WI38 (cell line): ENCODE data around the gene TUBGCP2.

ENCODE experiments used
- H3K4me3 ChIP-seq: 2 replicates; pipeline ENCODE4 v1.5.1; 2011; ENCODE audit warnings: low read depth, mild to moderate bottlenecking, control low read depth, low read length
- TF ChIP-seq, protein P1 (sequence below): IDR thresholded peaks from 2 replicates; pipeline ENCODE4 v1.5.1; 2012; ENCODE audit warnings: low read depth, mild to moderate bottlenecking, control low read depth, low read length

The TUBGCP2 gene

DNA sequence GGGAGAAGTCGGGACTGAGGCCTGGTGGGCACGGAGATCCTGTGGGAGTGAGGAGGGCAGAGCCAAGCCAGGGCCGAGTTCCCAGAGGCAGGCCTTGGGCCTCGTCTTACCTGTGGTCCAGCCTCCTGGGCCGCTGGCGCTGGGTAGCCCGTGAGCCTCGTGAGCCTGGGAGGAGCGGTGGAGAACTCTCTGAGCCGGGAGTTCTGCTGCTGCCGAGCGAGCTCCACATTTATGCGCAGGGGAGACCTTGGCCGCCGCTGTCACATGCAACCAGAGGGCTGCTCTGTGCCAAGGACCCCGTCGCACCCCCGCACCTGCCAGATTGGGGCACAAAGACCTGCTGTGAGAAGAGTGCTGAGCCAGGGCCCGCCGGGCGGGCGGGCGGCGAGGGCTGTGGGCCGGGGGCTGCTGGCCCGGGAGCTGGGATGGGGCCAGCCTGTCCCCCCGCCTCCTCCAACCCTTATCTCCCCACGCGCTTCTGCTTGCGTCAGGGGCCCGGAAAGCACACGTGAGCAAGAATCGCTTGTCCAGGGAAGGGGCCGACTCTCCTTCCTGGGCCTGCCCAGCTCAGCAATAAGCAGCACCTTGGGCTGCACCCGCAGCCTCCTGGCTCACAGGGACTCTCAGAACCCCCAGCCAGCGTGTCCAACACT, 60.9 kb downstream of the TUBGCP2 start:
- TF ChIP-seq, protein P1, sequence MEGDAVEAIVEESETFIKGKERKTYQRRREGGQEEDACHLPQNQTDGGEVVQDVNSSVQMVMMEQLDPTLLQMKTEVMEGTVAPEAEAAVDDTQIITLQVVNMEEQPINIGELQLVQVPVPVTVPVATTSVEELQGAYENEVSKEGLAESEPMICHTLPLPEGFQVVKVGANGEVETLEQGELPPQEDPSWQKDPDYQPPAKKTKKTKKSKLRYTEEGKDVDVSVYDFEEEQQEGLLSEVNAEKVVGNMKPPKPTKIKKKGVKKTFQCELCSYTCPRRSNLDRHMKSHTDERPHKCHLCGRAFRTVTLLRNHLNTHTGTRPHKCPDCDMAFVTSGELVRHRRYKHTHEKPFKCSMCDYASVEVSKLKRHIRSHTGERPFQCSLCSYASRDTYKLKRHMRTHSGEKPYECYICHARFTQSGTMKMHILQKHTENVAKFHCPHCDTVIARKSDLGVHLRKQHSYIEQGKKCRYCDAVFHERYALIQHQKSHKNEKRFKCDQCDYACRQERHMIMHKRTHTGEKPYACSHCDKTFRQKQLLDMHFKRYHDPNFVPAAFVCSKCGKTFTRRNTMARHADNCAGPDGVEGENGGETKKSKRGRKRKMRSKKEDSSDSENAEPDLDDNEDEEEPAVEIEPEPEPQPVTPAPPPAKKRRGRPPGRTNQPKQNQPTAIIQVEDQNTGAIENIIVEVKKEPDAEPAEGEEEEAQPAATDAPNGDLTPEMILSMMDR = no peak
- no peak overlapping the region for H3K4me3 ChIP-seq

DNA sequence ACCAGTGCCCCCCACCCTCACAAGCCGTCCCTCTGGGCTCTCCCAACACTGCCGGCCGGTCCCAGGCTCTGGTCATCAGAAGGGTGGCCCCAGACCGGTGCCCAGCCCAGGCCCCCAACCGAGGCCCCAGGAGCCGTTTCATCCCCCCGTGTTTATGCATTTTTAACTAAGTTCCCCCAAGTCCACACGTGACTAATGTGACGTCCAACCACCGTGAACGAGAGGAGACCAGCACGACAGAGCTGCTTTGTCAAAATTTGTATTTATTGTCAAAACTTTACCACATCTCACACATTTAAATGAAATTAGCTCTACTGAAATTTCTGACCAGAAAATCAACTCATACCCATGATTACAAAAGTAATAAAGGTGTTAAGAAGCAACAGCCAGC, 62.4 kb downstream of the TUBGCP2 start:
- TF ChIP-seq, protein P1 = no peak

DNA sequence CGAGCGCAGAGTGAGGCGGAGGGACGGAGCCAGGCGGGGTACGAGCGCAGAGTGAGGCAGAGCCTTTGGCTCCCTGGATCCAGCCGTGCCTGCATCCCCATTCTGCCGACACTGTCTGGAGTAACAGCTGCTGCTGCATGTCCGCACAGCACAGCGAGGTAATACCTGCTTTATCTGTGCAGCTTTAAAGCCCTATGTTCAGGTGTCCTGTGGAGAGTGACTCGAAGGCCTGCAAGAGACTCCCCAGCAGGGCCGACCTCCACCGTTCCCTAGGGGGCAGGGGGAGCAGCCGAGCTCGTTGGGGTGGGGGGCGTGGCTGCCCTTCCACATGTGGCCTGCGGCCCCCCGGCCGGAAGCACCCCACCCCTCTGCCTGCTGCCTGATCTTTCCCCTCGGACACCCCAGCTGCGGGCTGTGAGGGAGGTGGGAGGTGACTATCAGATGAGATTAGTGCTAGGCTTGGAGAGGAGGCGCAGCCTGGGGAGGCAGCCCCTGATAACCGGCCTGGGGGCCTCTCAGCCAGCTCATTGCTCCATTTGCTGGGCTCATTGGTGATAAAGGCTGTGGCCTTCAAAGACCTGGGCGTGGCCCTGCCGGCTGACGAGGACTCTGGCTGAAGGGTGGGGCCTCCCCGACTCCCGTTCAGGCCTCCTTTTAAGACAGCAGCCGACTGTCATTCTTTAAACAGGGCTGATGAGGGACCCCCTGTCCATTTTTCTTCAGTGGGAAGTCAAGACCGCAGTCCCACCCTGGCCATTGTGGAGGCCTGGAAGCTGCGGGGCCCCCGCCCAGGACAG, 63.0 kb downstream of the TUBGCP2 start:
- no peak overlapping the region for H3K4me3 ChIP-seq
- TF ChIP-seq, protein P1 = no peak

More for the DNA sequence above, 62.4 kb downstream of the TUBGCP2 start:
- H3K4me3 ChIP-seq = no peak overlapping the region

DNA sequence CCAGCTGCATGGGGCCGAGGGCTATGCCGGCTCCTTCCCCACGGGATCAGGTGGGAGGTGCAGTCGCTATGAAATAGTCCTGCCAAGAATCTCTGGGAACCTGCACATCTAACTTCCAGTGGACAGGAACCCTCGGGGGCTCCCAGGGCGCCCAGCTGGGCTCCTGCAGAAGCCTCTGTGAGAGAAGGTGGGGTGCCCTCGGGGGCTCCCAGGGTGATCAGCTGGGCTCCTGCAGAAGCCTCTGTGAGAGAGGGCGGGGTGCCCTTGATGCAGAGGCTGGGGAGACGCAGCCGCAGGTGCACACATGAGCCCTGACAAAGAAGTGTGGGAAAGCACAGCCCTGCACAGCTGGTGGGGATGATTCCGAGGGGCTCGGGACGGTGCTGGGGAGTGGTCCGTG, 65.1 kb downstream of the TUBGCP2 start:
- TF ChIP-seq, protein P1 = no peak
- no peak overlapping the region for H3K4me3 ChIP-seq

DNA sequence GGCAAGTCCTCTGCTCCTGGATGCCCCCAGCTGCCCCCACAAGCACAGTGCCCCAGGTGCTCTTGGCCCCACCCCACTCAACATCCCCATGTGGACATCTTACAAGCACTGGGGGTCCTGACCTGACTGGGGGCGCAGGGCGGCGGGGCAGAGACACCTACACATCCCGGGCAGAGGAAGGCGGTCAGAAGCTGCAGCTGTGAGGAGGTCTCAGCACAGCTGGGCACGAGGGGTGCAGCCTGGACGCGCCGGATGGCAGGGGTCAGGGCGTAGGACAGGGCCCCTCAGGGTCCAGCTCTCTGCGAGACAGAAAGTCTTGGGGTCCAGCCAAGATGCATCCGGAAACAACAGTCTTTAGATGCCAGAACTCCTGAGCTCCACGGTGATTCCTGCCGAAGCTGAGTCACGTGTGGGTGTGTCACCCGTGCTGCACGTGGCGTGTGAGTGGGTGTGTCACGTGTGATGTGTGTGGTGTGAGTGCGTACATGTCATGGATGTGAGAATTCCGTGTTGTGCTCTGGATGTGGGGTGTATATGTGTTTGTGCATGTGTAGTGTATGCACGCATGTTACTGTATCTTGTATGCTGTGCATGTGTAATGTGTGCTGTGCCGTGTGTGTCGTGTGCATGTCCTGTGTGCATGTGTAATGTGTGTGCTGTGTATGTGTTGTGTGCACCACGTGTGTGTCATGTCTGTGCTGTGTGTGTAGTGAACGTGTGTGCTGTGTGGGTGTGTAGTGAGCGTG, 65.9 kb downstream of the TUBGCP2 start:
- TF ChIP-seq, protein P1 = no peak
- no peak overlapping the region for H3K4me3 ChIP-seq

DNA sequence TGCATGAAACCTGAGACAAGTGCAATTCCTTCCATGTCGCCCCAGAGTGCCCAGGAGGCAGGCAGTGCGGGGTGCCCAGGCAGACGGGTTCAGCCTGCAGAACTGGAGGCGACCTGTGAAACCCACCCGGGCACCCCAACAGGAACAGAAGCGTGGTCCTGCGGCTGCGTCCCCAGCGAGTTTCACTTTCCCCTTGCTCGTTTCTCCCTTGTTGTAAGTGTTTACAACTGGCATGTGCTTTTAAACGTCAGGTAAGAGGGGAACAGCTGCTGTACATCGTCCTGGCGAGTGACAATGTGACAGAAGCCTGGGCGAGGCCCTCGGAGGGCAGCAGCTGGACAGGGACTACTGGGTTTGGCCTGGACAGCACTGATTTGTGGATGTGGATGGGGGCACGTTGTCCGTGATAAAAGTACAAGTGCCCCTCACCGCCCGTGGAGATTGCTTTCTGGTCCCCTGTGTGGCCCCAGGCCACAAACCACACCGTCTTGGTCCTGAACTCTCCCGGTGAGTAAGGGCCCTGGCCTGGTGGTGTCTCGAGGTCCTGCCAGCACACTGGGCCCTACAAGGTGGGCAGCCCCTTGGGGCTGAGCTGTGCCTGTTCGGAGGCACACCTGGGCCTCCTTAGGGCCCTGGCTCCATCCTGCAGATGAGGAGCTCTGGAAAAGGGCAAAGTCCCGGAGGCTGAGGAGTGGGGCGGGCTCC, 67.0 kb downstream of the TUBGCP2 start:
- no peak overlapping the region for H3K4me3 ChIP-seq
- TF ChIP-seq, protein P1 = no peak
